Activated T-helper 2 cell treated with anti-CD3 and anti-CD28 coated beads, Interferon-gamma antibody, Interleukin-2, Interleukin-4, amounts not matched to agents 10 μg/mL and 5 μg/mL and 100 μg/mL, durations not matched to agents 14 hours and 24 hours and 36 hours (primary cell): ENCODE measurements around the gene TNFRSF13B. TPM values are rescaled to one million over a fixed set of nuclear protein-coding genes. Genes with fewer than 3 reads are reported as not detected.
"Not testable (repeated sequence)": the region's sequence is repeated elsewhere in the genome, so short reads cannot be mapped to it uniquely, and the experiment has no call there.

Source experiments
- DNase-seq: peaks from one replicate; pipeline ENCODE4 v3.0.0; 2021; ENCODE audit warnings: low spot score
- H3K27ac Mint-ChIP-seq: one replicate; pipeline ENCODE4 v1.8.0; 2021; ENCODE audit warnings: mixed read lengths
- H3K27me3 Mint-ChIP-seq: one replicate; pipeline ENCODE4 v1.8.0; 2021; ENCODE audit warnings: low read depth, mixed read lengths
- H3K36me3 Mint-ChIP-seq: one replicate; pipeline ENCODE4 v1.8.0; 2021; ENCODE audit warnings: low read depth, mixed read lengths
- H3K4me1 Mint-ChIP-seq: one replicate; pipeline ENCODE4 v1.8.0; 2021; ENCODE audit warnings: low read depth, mixed read lengths
- H3K4me3 Mint-ChIP-seq: one replicate; pipeline ENCODE4 v1.8.0; 2021; ENCODE audit warnings: low read depth, mild to moderate bottlenecking, moderate library complexity, mixed read lengths
- H3K9me3 Mint-ChIP-seq: one replicate; pipeline ENCODE4 v1.8.0; 2021; ENCODE audit warnings: mixed read lengths
- intact Hi-C: fragments of 100-400 bp; cut with micrococcal nuclease; formaldehyde crosslinking; loops from one replicate; pipeline ENCODE4 v1.15.1; 2023
- total RNA-seq: library from RNA; stranded (reverse); gene quantifications from 2 replicates; pipeline ENCODE4 v1.2.3, GENCODE V29; 2022

Gene TNFRSF13B
- total RNA-seq, 1 donor from 2014 or later, result 0.14 TPM

DNA sequence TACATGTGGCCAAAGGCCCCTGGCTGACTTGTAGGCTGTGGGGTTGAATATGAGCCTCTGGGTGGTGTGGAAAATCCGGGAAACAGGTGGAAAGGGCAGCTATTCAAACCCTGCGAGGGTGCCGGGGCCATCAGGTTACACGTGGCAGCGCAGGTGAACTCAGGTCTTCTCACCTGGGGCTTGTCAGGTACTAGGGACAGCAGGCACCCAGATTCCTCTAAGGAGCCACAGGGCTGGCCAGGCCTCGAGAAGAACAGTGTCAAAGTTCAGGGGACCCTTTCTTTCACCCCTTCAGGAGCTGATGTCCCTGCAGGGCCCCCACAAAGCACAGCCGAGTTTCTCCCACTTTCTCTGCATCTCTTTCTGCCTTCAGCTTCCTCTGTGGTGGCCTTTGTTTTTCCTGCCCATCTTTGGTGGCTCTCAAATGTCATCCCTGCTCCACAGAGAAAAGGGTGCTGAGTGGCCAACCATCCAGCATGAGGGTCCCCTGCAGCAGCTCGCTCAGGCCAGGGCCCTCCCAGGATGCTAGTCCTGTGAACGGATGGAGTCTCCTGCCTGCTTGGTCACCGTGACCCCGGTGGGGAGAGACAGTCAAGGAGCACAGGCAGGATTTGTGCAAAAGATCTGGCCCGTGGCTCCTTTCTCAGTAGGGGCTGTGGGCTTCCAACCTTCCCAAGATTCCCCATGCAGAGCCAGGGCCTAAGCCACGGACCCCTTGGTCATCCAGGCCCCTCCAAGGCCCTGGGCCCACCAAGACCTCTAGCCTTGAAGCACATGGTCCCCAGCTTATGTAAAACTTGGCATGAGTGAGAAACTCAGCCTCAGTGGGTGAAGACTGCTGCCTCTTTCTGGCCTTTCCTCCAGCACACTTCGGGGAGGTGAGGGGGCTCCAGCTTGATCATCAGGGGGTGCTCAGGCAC lies 42.2 kb upstream of the TNFRSF13B start:
- H3K27me3 Mint-ChIP-seq, H3K4me3 Mint-ChIP-seq, H3K9me3 Mint-ChIP-seq, H3K27ac Mint-ChIP-seq, intact Hi-C loops, H3K36me3 Mint-ChIP-seq, DNase-seq: not testable (repeated sequence)
- H3K4me1 Mint-ChIP-seq, result peaks cover 20% of the 10 kb centered on the region

DNA sequence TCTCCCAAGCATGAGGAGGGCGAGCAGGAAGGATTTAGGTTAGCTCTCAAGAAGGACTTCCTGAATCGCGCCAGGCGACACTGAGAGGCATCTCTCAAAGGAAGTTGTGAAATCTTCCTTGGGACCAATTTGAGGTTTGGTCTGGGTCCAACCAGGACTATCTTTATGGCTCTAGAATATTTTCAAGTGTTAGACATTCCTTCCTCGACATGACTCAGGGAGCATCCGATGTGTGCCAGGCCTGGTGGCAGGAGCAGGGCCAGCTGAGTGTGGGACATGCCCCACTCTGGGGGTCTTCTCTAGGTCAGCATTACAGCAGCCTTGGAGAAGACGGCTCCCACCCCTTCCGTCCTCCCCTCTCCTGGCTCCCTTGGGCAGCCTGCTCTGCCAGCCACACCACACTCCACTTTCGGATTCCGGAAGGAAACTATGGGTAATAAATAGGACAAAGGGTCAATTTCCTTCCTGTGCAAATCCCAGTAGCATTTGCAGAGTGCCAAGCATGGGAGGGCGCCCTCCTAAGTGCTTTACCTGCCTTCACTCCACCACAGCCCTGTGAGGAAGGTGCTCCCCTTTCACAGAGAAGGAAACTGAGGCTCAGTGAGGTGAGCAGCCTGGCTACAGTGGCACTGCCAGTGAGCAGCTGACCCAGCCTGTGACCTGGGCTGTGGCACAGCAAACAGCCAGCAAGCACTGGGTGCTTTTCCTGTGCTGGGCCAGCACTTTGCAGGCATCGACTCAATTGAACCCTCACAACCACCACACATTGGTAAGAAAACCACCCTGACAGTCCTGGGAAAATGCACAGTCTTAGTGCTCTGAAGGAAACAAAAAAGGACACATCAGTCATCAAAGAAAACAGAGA lies 39.4 kb upstream of the TNFRSF13B start:
- H3K4me3 Mint-ChIP-seq, H3K4me1 Mint-ChIP-seq, intact Hi-C loops, H3K27me3 Mint-ChIP-seq, H3K9me3 Mint-ChIP-seq, H3K27ac Mint-ChIP-seq, DNase-seq, H3K36me3 Mint-ChIP-seq: not testable (repeated sequence)

DNA sequence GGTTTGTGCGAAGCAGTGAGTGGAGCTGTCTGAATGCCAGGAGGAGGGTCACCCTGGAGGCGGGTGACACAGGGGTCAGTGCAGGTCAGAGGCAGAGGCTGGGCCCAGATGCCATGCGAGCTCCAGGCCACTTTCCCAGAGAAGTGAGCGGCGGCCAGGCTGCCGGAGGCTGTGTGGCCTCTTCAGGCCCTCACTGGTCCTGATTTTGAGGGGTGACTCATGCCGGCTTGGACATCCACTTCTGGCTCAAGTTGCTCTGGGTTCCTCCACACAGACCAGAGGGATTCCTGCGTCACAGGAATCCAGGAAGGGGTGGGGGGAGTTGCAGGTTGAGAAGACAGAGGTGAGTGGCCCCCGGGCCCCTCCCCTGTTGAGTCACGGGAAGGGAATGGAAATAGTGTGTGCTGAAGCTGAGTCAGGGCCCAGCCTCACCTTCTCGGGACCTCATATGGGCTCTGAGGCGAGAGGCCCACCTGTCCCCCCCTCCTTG lies 38.7 kb upstream of the TNFRSF13B start:
- intact Hi-C loops, H3K27ac Mint-ChIP-seq, DNase-seq, H3K4me3 Mint-ChIP-seq, H3K9me3 Mint-ChIP-seq, H3K36me3 Mint-ChIP-seq, H3K27me3 Mint-ChIP-seq, H3K4me1 Mint-ChIP-seq: not testable (repeated sequence)

DNA sequence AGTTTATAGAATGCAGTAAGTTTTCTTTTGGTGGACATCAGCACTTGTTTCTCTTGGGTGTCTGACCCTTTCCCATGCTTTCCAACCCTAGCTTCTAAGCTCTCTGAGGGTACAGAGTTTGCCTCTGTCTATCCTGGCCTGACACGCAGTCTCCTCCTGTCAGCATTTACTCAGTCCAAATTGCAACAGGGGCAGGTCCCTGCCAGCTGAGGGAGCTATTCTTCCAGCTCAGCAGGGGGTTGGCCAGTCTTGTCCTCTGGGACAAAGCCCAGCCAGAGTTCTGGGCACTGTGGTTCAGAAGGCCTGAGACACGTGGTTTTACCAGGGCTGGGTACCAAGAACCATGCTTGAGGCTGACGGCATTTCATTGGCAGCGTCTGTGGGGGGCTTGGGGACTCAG lies 38.1 kb upstream of the TNFRSF13B start:
- intact Hi-C loops, result not testable (repeated sequence)

DNA sequence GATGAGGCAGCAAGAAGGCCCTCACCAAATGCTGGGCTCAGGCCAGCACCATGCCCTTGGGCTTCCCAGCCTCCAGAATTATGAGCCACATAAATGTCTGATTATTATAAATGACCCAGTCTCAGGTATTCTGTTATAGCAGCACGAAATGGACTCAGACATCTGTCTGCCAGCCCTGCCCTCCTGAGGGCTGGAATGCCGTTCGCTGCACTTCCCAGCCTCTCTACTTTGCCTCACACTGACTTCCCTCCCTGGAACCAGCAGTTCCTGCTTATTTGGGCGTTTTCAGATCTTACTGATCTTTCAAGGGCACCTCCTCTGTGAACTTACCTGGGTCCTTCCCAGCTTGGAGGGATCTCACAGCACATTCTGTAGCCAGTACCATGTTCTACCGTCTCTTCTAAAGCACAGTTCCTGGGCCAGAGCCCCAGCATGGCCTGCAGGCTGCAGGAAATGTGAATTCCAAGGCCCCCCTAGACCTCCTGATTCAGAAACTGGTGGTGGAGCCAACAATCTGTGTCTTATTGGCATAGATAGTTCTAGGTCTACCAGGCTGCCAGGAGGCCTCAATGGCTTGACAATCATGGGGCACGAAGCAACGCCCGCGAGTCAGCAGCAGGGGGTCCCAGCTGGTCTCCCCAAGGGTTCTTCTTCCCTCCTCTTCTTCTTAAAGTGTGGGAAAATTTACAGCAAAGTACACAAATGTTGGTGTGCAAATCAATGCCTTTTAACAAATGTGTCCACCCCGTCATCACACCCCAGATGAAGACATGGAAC lies 36.9 kb upstream of the TNFRSF13B start:
- DNase-seq, intact Hi-C loops, H3K4me3 Mint-ChIP-seq, H3K27ac Mint-ChIP-seq, H3K36me3 Mint-ChIP-seq, H3K9me3 Mint-ChIP-seq, H3K4me1 Mint-ChIP-seq, H3K27me3 Mint-ChIP-seq: not testable (repeated sequence)

More for the DNA sequence above, 38.1 kb upstream of the TNFRSF13B start:
- H3K4me3 Mint-ChIP-seq, DNase-seq, H3K27ac Mint-ChIP-seq, H3K27me3 Mint-ChIP-seq, H3K36me3 Mint-ChIP-seq, H3K4me1 Mint-ChIP-seq, H3K9me3 Mint-ChIP-seq: not testable (repeated sequence)

DNA sequence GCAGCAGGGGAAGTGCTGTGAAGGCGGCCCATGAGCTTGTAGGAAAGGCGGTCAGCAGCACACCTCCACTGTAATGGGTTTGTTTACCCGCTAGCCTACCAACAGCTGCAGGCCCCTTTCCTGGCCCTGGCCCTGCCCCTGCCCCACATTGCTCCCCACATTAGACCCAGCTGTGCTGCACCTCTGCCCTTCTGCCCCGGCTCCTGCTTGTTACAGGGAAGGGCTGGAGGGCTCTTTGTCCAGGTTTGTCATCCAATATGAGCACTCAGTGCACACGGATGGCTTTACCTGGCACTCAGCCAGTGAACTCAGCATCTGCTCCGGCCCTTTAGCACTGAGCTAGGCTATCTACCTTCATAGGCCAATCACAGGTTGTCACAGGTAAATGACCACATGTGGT lies 36.0 kb upstream of the TNFRSF13B start:
- H3K4me3 Mint-ChIP-seq, H3K9me3 Mint-ChIP-seq, H3K27me3 Mint-ChIP-seq, H3K4me1 Mint-ChIP-seq, DNase-seq, intact Hi-C loops, H3K36me3 Mint-ChIP-seq, H3K27ac Mint-ChIP-seq: not testable (repeated sequence)

DNA sequence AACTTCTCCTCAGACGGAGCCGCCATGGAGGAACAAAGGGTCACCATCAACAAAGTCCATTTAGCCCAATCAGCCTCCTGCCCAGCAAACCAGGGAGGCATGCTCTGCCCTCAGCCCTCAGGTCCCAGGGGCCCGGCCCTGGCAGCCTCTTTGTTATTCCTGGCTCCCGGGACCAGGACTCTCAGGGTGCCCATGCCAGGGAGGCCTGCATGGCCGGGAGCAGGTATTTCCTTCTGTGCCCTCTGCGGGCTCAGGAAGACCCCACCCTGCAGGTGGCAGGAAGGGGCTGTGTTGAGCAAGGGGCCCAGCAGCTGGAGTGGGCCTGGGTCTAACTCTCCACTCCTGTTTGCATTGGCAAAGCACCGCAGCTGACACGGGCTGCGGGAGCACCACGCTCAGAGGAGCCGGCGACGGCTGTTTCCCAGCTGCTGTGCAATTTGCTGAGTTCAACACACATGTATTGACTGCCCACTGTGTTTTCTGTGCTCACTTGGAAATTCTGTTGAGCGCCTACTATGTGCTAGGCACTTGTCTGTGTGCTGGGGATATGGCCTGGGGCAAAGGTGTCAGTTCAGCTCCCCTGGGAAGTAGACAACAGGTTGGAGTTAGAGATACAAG lies 33.2 kb upstream of the TNFRSF13B start:
- H3K27me3 Mint-ChIP-seq, H3K4me3 Mint-ChIP-seq, H3K36me3 Mint-ChIP-seq, H3K9me3 Mint-ChIP-seq, DNase-seq, H3K27ac Mint-ChIP-seq, H3K4me1 Mint-ChIP-seq: not testable (repeated sequence)
- intact Hi-C loops, result loop anchor here (5.0 kb wide), 1 partner anchor 307 kb away; no protein-coding TSS in a partner anchor

DNA sequence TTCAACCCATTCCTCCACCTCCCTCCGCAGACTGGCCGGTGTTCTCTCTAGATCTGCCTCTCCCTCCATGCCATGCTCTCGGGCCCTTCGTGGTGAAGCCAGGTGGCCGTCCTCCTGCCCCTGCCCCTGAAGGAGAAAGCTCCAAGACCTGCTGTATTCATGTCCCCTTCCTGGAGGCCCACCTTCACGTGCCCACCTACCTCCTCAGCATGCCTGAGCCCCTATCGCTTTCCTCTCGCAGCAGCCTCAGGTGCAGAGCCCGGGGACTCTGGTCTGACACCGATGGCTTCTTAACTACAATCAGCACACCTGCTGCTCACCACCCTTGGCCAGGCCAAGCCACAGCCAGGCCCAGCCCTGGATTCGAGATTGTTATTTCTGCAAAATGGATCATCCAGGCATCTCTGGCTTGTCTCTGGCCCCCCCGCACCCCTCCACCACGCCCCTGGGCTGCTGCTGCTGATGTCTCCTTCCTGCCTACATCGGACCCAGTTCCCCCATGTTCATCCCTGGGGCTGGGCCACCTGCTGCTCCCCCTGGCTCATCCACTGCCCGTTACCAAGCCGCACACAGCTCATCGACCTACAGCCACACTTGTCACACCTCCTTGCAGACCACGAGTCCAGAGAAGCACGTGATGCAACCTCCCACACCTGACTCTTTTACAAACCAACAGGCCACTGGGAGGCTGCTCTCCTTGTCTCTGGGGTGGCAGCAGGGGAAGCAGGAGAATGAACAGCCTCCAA lies 32.5 kb upstream of the TNFRSF13B start:
- H3K27me3 Mint-ChIP-seq, result peaks cover 9% of the 10 kb centered on the region
- no peak for DNase-seq
- no peaks in the 10 kb centered on the region for H3K4me1 Mint-ChIP-seq
- H3K9me3 Mint-ChIP-seq, result no peaks in the 10 kb centered on the region
- intact Hi-C loops, result loop anchor here (5.0 kb wide), 1 partner anchor 308 kb away; no protein-coding TSS in a partner anchor
- H3K27ac Mint-ChIP-seq, result no peak overlapping the region
- no peak overlapping the region for H3K4me3 Mint-ChIP-seq
- H3K36me3 Mint-ChIP-seq, result no peaks in the 10 kb centered on the region

DNA sequence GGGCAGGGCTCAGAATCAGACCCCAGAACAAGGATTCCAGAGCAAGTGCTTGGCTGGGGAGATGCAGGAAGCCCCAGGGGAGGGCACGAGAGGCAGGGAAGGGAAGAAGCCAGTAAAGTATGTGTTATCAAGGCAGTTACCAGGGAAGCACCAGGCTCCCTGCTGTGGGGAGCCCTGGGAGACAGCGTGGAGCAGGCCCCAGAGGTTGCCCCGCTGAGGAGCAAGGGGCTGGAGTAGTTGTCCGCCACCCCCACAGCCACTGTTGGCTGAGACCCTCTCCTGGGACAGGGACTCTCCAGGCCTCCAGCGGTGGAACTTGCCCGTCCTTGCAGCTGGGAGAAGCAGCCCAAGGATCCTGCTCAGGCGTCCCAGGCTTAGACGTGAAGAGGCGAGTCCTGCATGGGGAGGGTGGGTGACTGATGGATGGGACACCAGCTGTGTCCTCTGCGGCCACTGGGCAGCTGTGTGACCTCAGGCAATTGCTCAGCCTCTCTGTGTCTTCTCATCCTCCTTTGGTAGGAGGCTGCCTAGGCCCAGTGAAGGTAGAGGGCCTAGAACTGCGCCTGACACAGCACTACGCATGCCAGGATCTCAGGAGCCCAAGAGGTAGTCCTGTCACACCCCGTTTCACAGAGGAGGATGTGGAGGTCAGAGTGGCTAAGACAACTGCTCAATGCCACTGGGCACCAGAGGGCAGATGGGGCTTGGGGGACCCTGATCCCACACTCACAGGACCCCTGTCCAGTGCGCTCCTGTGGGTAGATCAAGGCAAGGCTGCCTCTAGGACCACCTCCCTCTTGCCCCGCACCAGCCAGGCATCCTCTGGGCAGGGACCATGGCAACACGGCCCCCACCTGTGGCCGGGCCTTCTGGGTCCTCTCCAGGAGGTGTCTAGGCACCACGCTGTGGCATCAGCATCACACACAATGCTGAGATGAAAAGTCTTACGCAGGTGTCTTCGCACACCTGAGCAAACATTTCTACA lies 31.1 kb upstream of the TNFRSF13B start:
- not testable (repeated sequence) for H3K27ac Mint-ChIP-seq, DNase-seq, H3K9me3 Mint-ChIP-seq, H3K4me3 Mint-ChIP-seq, H3K27me3 Mint-ChIP-seq, H3K36me3 Mint-ChIP-seq, H3K4me1 Mint-ChIP-seq
- intact Hi-C loops, result loop anchor here (5.0 kb wide), 1 partner anchor 309 kb away; no protein-coding TSS in a partner anchor

DNA sequence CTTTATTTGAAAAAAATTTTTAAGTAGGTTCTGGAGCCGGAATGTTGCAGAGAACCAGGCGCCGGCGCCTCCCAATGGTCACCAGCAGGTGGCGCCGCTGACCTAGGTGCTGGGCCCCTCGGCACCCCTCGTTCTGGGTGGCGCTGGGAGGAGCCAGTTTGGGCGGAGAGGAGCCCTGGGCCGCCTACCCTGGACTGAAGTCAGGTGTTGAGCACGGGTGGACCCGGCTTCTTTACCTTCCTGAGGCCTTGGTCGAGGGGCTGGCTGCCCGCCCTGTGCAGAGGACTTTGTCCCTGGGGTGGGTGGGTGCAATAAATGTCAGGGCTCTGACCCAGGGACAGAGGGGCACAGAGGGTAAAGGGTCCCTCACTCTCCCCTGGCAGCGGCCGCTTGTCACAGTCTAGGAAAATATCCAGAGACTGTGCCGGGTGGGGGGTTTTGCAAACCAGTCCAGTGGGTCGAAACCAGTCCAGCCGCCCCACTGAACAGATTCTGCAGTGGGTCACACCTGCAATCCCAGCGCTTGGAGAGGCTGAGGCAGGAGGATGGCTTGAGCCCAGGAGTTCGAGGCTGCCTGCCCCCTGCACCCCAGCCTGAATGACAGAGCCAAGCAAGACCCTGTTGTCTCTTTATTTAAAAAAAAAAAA lies 30.1 kb upstream of the TNFRSF13B start:
- no peak overlapping the region for H3K4me3 Mint-ChIP-seq
- H3K27ac Mint-ChIP-seq, result no peak overlapping the region

More for the DNA sequence above, 30.1 kb upstream of the TNFRSF13B start:
- H3K9me3 Mint-ChIP-seq, result no peaks in the 10 kb centered on the region
- intact Hi-C loops, result loop anchor here (5.0 kb wide), 1 partner anchor 310 kb away; no protein-coding TSS in a partner anchor
- DNase-seq, result peak; percentile 70
- H3K4me1 Mint-ChIP-seq, result no peaks in the 10 kb centered on the region
- H3K27me3 Mint-ChIP-seq, result peaks cover 8% of the 10 kb centered on the region
- H3K36me3 Mint-ChIP-seq, result no peaks in the 10 kb centered on the region
